Natural killer cell (primary cell): Measurements from ENCODE around the gene KCNC1. TPM values are rescaled to one million over a fixed set of nuclear protein-coding genes. Genes with fewer than 3 reads are reported as not detected.

ENCODE experiments used
- ATAC-seq, 3 donors: fragments of 150-1000 bp in 2 of 3; fragments of 200-7000 bp in 1 of 3; cut with Tn5 transposase; 1 replicate in 1 of 3; 2 replicates in 2 of 3; pipeline ENCODE4 v1.10.0; 2021; ENCODE audit warnings: mild to moderate bottlenecking in 2 of 3, moderate library complexity in 2 of 3
- DNase-seq, 2 donors: peaks; one replicate each; pipeline versions ENCODE4 v3.0.0 to v3.0.0-alpha.2; 2013 to 2021; ENCODE audit warnings: mixed read lengths in 1 of 2
- H3K27ac ChIP-seq: one replicate; pipeline ENCODE4 v1.5.1; 2013; ENCODE audit warnings: mild to moderate bottlenecking, low read length
- H3K27me3 ChIP-seq: one replicate; pipeline ENCODE4 v1.6.1; 2013; ENCODE audit warnings: low read length; ENCODE audit not compliant: control insufficient read depth, insufficient read depth
- H3K36me3 ChIP-seq: one replicate; pipeline ENCODE4 v1.6.1; 2013; ENCODE audit warnings: low read length; ENCODE audit not compliant: control insufficient read depth, insufficient read depth
- H3K4me1 ChIP-seq: one replicate; pipeline ENCODE4 v1.6.1; 2013; ENCODE audit warnings: low read length; ENCODE audit not compliant: control insufficient read depth, insufficient read depth
- H3K4me3 ChIP-seq: one replicate; pipeline ENCODE4 v1.5.1; 2013; ENCODE audit warnings: low read length
- H3K9me3 ChIP-seq: one replicate; pipeline ENCODE4 v1.6.1; 2013; ENCODE audit warnings: low read length; ENCODE audit not compliant: control insufficient read depth, insufficient read depth
- H3K27ac Mint-ChIP-seq, 2 donors: one replicate each; pipeline ENCODE4 v1.8.0; 2022; ENCODE audit warnings: mild to moderate bottlenecking in 2 of 2, mixed read lengths in 2 of 2, moderate library complexity in 1 of 2
- H3K27me3 Mint-ChIP-seq, 2 donors: one replicate each; pipeline ENCODE4 v1.8.0; 2022; ENCODE audit warnings: low read depth in 2 of 2, mixed read lengths in 2 of 2
- H3K36me3 Mint-ChIP-seq: one replicate; pipeline ENCODE4 v1.8.0; 2022; ENCODE audit warnings: mixed read lengths
- H3K4me1 Mint-ChIP-seq, 2 donors: one replicate each; pipeline ENCODE4 v1.8.0; 2022; ENCODE audit warnings: mixed read lengths in 2 of 2
- H3K4me3 Mint-ChIP-seq: one replicate; pipeline ENCODE4 v1.8.0; 2022; ENCODE audit warnings: mild to moderate bottlenecking, moderate library complexity, mixed read lengths
- H3K9me3 Mint-ChIP-seq, 2 donors: one replicate each; pipeline ENCODE4 v1.8.0; 2022; ENCODE audit warnings: mixed read lengths in 2 of 2
- WGBS: methylation state at CpG from one replicate; pipeline ENCODE4 v1.1.7; 2013; ENCODE audit warnings: missing lambda C conversion rate; ENCODE audit not compliant: insufficient coverage; 5-methylcytosine and 5-hydroxymethylcytosine counted together
- intact Hi-C: fragments of 100-400 bp; cut with micrococcal nuclease; formaldehyde crosslinking; loops from one replicate; pipeline ENCODE4 v1.14.2; 2022
- total RNA-seq, 4 donors: library from RNA; stranded (reverse); fragments of 120-200 nt in 1 of 4; gene quantifications; one replicate each; pipeline versions ENCODE4 v1.2.3 to v1.2.4, GENCODE V29; 2013 to 2022
- TF ChIP-seq, protein P1 (sequence below): fragments of 200-600 bp; IDR thresholded peaks from one replicate; pipeline ENCODE4 v1.8.0; 2022; ENCODE audit warnings: antibody characterized with exemption

Gene KCNC1
- total RNA-seq, 3 donors from 2014 or later (not counting 1 experiment from before 2014, with no cell fraction given) = not detected

DNA sequence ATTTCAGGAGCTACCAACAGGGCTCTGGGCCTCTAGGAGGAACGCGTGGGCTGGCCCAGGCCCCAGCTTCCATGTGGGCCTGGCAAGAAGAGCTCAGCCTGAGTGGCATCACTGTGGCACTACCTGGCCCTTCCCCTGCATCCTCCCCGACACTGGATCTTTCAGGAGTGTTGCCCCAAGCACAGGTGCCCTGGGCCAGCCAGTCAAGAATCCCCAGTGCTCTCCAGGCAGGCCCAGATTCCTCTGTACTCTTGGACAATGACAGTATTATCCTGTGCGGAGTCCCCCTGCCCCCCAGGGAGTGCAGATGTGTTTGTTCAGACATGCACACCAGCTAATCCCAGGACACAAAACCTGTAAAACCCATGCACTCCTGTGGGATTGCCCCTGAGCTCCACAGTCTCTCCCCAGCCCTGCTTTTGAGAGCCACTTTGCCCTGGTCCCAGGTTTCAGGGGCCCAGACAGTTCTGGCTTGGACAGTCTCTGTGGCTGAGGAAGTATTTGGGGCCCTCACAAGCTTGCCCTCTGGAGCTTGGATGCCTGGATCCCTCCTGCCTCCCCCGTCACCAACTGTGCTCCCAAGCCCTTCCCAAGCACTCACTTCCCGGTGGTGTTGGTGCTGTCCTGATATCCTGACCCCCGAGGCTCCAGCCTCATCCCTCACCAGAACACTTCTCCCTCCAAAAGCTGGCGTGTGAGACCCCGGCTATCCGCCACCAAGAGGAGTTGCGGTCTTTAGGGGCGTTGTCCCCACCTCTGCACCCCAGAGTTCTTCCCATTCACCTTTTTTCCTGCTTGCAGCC is 39.9 kb downstream of the KCNC1 start:
- DNase-seq = no peak
- ATAC-seq = no peak
- 86% methylated on average over 12 of the region's 12 CpGs for WGBS
- TF ChIP-seq, protein P1, sequence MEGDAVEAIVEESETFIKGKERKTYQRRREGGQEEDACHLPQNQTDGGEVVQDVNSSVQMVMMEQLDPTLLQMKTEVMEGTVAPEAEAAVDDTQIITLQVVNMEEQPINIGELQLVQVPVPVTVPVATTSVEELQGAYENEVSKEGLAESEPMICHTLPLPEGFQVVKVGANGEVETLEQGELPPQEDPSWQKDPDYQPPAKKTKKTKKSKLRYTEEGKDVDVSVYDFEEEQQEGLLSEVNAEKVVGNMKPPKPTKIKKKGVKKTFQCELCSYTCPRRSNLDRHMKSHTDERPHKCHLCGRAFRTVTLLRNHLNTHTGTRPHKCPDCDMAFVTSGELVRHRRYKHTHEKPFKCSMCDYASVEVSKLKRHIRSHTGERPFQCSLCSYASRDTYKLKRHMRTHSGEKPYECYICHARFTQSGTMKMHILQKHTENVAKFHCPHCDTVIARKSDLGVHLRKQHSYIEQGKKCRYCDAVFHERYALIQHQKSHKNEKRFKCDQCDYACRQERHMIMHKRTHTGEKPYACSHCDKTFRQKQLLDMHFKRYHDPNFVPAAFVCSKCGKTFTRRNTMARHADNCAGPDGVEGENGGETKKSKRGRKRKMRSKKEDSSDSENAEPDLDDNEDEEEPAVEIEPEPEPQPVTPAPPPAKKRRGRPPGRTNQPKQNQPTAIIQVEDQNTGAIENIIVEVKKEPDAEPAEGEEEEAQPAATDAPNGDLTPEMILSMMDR = no peak
- no peak overlapping the region for H3K4me3 ChIP-seq
- no peak overlapping the region for H3K27ac ChIP-seq
- no peaks in the 10 kb centered on the region for H3K36me3 Mint-ChIP-seq
- intact Hi-C loops = no loop called here
- H3K4me1 Mint-ChIP-seq = no peaks in the 10 kb centered on the region
- no peaks in the 10 kb centered on the region for H3K4me1 ChIP-seq
- no peaks in the 10 kb centered on the region for H3K9me3 ChIP-seq
- no peaks in the 10 kb centered on the region for H3K27me3 Mint-ChIP-seq
- no peak overlapping the region for H3K4me3 Mint-ChIP-seq
- no peaks in the 10 kb centered on the region for H3K9me3 Mint-ChIP-seq
- no peaks in the 10 kb centered on the region for H3K27me3 ChIP-seq
- H3K27ac Mint-ChIP-seq = no peak overlapping the region
- H3K36me3 ChIP-seq = no peaks in the 10 kb centered on the region

DNA sequence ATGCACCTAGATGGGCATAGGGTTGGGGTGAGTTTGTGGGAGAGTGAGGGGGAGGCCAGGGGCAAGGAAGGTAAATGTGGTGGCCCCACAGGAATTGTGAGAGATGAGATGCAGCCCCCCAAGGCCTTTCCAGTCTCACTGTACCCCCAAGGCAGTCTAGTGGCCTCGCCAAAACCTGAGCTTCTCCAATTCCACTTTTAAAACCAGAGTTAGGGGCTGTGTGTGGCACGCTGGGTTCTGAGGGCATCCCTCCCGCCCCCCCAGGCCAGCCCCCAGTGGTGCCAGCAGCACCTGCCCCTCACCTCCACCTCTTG is 40.4 kb downstream of the KCNC1 start:
- DNase-seq = no peak
- WGBS = 94% methylated on average over 3 of the region's 3 CpGs
- no peak for ATAC-seq
- no peaks in the 10 kb centered on the region for H3K27me3 Mint-ChIP-seq
- Histone ChIP-seq H3K27me3 (no peaks in the 10 kb centered on the region), H3K9me3 (no peaks in the 10 kb centered on the region), H3K36me3 (no peaks in the 10 kb centered on the region), H3K4me1 (no peaks in the 10 kb centered on the region), H3K4me3 (no peak overlapping the region), H3K27ac (no peak overlapping the region)
- TF ChIP-seq, protein P1 = no peak
- H3K36me3 Mint-ChIP-seq = no peaks in the 10 kb centered on the region
- H3K4me3 Mint-ChIP-seq = no peak overlapping the region
- H3K9me3 Mint-ChIP-seq = no peaks in the 10 kb centered on the region
- H3K4me1 Mint-ChIP-seq = no peaks in the 10 kb centered on the region
- intact Hi-C loops = no loop called here
- H3K27ac Mint-ChIP-seq = no peak overlapping the region

DNA sequence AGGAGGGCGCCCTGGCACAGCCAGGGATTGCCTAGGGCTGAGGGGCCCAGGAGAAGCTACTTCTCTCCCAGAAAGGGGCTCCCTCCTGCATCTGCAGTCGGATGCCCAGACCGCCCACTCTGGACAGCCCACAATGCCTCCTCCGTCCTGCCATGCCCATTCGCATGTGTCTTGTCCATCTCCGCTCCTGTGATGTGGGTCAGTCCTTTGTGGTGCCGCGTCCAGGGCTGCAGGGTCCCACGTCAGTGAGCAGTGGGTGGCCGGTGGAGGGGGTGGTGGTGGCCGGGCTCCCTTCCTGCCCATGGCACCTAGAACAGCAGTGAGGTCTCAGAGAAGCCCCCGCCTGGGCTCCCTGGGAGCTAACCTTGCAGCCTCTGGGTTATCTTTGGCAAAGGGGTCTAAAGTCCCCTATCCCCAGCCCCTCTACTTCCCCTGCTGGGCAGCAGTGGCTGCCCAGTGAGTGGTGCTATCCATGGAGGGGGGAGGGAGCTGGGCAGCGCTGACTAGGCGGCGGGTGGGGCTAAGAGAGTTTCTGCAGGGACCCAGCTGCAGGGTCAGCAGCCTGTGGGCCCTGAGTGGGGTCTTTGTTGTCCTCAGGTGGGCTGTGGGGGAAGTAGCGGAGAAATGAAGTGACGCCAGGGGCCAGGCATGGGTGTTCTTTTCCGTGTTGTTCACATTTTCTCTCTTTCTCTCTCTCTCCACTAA is 41.1 kb downstream of the KCNC1 start:
- Histone ChIP-seq H3K4me3 (no peak overlapping the region), H3K9me3 (no peaks in the 10 kb centered on the region), H3K27ac (no peak overlapping the region), H3K4me1 (no peaks in the 10 kb centered on the region), H3K27me3 (no peaks in the 10 kb centered on the region), H3K36me3 (no peaks in the 10 kb centered on the region)
- 90% methylated on average over 18 of the region's 18 CpGs for WGBS
- H3K9me3 Mint-ChIP-seq = no peaks in the 10 kb centered on the region
- H3K27ac Mint-ChIP-seq = no peak overlapping the region
- no peaks in the 10 kb centered on the region for H3K36me3 Mint-ChIP-seq
- no peak overlapping the region for H3K4me3 Mint-ChIP-seq
- intact Hi-C loops = no loop called here
- TF ChIP-seq, protein P1 = no peak
- DNase-seq (no peak), ATAC-seq (no peak)
- no peaks in the 10 kb centered on the region for H3K4me1 Mint-ChIP-seq
- H3K27me3 Mint-ChIP-seq = no peaks in the 10 kb centered on the region
